GM18511 (cell line): ENCODE measurements around the gene ASB18.

Experiments used
- ATAC-seq: cut with Tn5 transposase; IDR thresholded peaks from one replicate; pipeline ENCODE4 v1.9.1; 2021; ENCODE audit warnings: mild to moderate bottlenecking, moderate library complexity; ENCODE audit not compliant: unreplicated experiment

ASB18 gene

GRCh38 chr2:236164925-236165841, 99.0 kb downstream of the ASB18 start:
- no peak for ATAC-seq

GRCh38 chr2:236164201-236164924, 99.8 kb downstream of the ASB18 start:
- no peak for ATAC-seq

- no peak for ATAC-seq
These were observed 100.6 kb downstream of the ASB18 start for GRCh38 chr2:236163471-236164200.

GRCh38 chr2:236162882-236163470, 101.2 kb downstream of the ASB18 start:
- ATAC-seq: no peak

- ATAC-seq: no peak
These were observed 102.0 kb downstream of the ASB18 start for GRCh38 chr2:236162031-236162845.

- ATAC-seq: no peak
These were observed 102.7 kb downstream of the ASB18 start for GRCh38 chr2:236161531-236161930.

GRCh38 chr2:236161082-236161462, 103.1 kb downstream of the ASB18 start:
- ATAC-seq: no peak

- ATAC-seq: no peak
These were observed 103.7 kb downstream of the ASB18 start for GRCh38 chr2:236160366-236161081.

GRCh38 chr2:236159778-236160170, 104.4 kb downstream of the ASB18 start:
- no peak for ATAC-seq

- no peak for ATAC-seq
These were observed 105.0 kb downstream of the ASB18 start for GRCh38 chr2:236158969-236159777.

- no peak for ATAC-seq
These were observed 106.2 kb downstream of the ASB18 start for GRCh38 chr2:236157815-236158498.

GRCh38 chr2:236157366-236157765, 106.8 kb downstream of the ASB18 start:
- no peak for ATAC-seq

GRCh38 chr2:236156860-236157194, 107.4 kb downstream of the ASB18 start:
- ATAC-seq: no peak

- no peak for ATAC-seq
These were observed 107.9 kb downstream of the ASB18 start for GRCh38 chr2:236156095-236156859.

- no peak for ATAC-seq
These were observed 108.8 kb downstream of the ASB18 start for GRCh38 chr2:236155406-236155805.

GRCh38 chr2:236146436-236146835, 117.8 kb downstream of the ASB18 start:
- ATAC-seq: no peak

GRCh38 chr2:236143811-236144210, 120.4 kb downstream of the ASB18 start:
- no peak for ATAC-seq
